ENCODE measurements around the gene IL20.
"Not testable (repeated sequence)": the region's sequence is repeated elsewhere in the genome, so short reads cannot be mapped to it uniquely, and the experiment has no call there.

The IL20 gene

GRCh38 chr1:206841609-206842323 is 23.7 kb upstream of the IL20 start:
- in situ Hi-C loops (cut with HindIII; ENCODE audit: low sequenced_read_pairs), result no loop called here

- in situ Hi-C loops (cut with HindIII; ENCODE audit: low sequenced_read_pairs), result no loop called here
Measured at GRCh38 chr1:206842854-206843253, 22.6 kb upstream of the IL20 start.

- in situ Hi-C loops (cut with HindIII; ENCODE audit: low sequenced_read_pairs), result no loop called here
Measured at GRCh38 chr1:206843626-206844025, 21.8 kb upstream of the IL20 start.

- in situ Hi-C loops (cut with HindIII; ENCODE audit: low sequenced_read_pairs), result no loop called here
Measured at GRCh38 chr1:206846487-206846886, 18.9 kb upstream of the IL20 start.

GRCh38 chr1:206847337-206847834 is 18.0 kb upstream of the IL20 start:
- in situ Hi-C loops (cut with HindIII; ENCODE audit: low sequenced_read_pairs), result no loop called here

GRCh38 chr1:206847946-206848345 is 17.5 kb upstream of the IL20 start:
- in situ Hi-C loops (cut with HindIII; ENCODE audit: low sequenced_read_pairs), result no loop called here

- in situ Hi-C loops (cut with HindIII; ENCODE audit: low sequenced_read_pairs), result no loop called here
Measured at GRCh38 chr1:206850401-206850800, 15.0 kb upstream of the IL20 start.

GRCh38 chr1:206851341-206852010 is 13.9 kb upstream of the IL20 start:
- in situ Hi-C loops (cut with HindIII; ENCODE audit: low sequenced_read_pairs), result no loop called here

- in situ Hi-C loops (cut with HindIII; ENCODE audit: low sequenced_read_pairs), result not testable (repeated sequence)
Measured at GRCh38 chr1:206852662-206853061, 12.8 kb upstream of the IL20 start.

GRCh38 chr1:206853696-206854095 is 11.7 kb upstream of the IL20 start:
- in situ Hi-C loops (cut with HindIII; ENCODE audit: low sequenced_read_pairs), result not testable (repeated sequence)

GRCh38 chr1:206854401-206855129 is 10.9 kb upstream of the IL20 start:
- in situ Hi-C loops (cut with HindIII; ENCODE audit: low sequenced_read_pairs), result no loop called here

- in situ Hi-C loops (cut with HindIII; ENCODE audit: low sequenced_read_pairs), result no loop called here
Measured at GRCh38 chr1:206855859-206856258, 9.6 kb upstream of the IL20 start.

GRCh38 chr1:206856674-206857464 is 8.6 kb upstream of the IL20 start:
- in situ Hi-C loops (cut with HindIII; ENCODE audit: low sequenced_read_pairs), result no loop called here

GRCh38 chr1:206859082-206859521 is 6.3 kb upstream of the IL20 start:
- in situ Hi-C loops (cut with HindIII; ENCODE audit: low sequenced_read_pairs), result no loop called here

GRCh38 chr1:206860165-206860564 is 5.3 kb upstream of the IL20 start:
- in situ Hi-C loops (cut with HindIII; ENCODE audit: low sequenced_read_pairs), result loop anchor here (5.0 kb wide), 1 partner anchor 57 kb away; no protein-coding TSS in a partner anchor

- in situ Hi-C loops (cut with HindIII; ENCODE audit: low sequenced_read_pairs), result loop anchor here (5.0 kb wide), 1 partner anchor 54 kb away; no protein-coding TSS in a partner anchor
Measured at GRCh38 chr1:206863266-206863665, 2.2 kb upstream of the IL20 start.

GRCh38 chr1:206866062-206866461 is 639 bp downstream of the IL20 start:
- in situ Hi-C loops (cut with HindIII; ENCODE audit: low sequenced_read_pairs), result no loop called here

GRCh38 chr1:206867239-206867638 is 1.8 kb downstream of the IL20 start:
- in situ Hi-C loops (cut with HindIII; ENCODE audit: low sequenced_read_pairs), result no loop called here

- in situ Hi-C loops (cut with HindIII; ENCODE audit: low sequenced_read_pairs), result no loop called here
Measured at GRCh38 chr1:206867716-206868115, 2.3 kb downstream of the IL20 start.

GRCh38 chr1:206868264-206868663 is 2.8 kb downstream of the IL20 start:
- in situ Hi-C loops (cut with HindIII; ENCODE audit: low sequenced_read_pairs), result no loop called here

GRCh38 chr1:206872139-206872538 is 6.7 kb downstream of the IL20 start:
- in situ Hi-C loops (cut with HindIII; ENCODE audit: low sequenced_read_pairs), result no loop called here
